Measurements from ENCODE around the gene KCNH4.

DNA sequence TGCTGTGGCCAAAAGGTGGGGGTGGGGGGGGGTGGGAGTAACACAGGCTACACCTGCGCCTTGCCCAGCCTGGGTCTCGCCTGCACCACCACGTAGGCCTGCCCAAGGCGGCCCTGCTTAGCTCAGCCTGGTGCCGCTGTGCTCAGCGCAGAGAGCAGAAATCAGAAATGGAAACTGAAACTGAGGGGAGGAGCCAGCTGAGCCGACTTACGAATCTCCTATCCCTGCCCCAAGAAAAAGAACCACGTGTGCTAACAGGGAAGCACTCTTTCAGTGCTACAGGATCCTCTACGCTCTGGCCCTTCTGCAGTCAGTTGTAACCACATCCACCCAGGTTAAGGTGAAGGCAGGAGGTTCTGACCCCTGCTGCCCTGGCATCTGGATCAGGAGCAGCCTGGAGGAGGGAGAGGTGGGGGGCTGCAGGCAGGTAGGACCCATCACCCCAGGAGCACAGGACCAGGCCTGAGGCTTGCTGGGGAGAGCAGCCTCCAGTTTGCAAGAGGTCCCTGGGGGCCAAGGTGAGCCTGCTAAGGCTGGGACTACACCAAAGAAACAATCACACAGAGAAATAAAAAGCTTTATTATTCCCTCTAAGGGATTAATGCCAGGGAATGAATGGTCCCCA is 68.3 kb downstream of the KCNH4 start, which contains the start of gene DHX58:
- TF ChIP-seq, protein P1, sequence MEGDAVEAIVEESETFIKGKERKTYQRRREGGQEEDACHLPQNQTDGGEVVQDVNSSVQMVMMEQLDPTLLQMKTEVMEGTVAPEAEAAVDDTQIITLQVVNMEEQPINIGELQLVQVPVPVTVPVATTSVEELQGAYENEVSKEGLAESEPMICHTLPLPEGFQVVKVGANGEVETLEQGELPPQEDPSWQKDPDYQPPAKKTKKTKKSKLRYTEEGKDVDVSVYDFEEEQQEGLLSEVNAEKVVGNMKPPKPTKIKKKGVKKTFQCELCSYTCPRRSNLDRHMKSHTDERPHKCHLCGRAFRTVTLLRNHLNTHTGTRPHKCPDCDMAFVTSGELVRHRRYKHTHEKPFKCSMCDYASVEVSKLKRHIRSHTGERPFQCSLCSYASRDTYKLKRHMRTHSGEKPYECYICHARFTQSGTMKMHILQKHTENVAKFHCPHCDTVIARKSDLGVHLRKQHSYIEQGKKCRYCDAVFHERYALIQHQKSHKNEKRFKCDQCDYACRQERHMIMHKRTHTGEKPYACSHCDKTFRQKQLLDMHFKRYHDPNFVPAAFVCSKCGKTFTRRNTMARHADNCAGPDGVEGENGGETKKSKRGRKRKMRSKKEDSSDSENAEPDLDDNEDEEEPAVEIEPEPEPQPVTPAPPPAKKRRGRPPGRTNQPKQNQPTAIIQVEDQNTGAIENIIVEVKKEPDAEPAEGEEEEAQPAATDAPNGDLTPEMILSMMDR (IDR thresholded peaks at IDR 0.05), result no peak
- TF ChIP-seq POLR2A (IDR thresholded peaks at IDR 0.05), result peak; percentile 46 to 81
